ENCODE measurements around the gene UMAD1. TPM values are rescaled to one million over a fixed set of nuclear protein-coding genes. Genes with fewer than 3 reads are reported as not detected.
"Not testable (repeated sequence)": the region's sequence is repeated elsewhere in the genome, so short reads cannot be mapped to it uniquely, and the experiment has no call there.

UMAD1 gene
- total RNA-seq, 2 donors from 2014 or later: 21.9 to 26.3 TPM

- Histone ChIP-seq H3K4me3 (no peak overlapping the region), H3K4me1 (no peaks in the 10 kb centered on the region), H3K36me3 (no peaks in the 10 kb centered on the region), H3K27ac (no peak overlapping the region), H3K9me3 (no peaks in the 10 kb centered on the region), H3K27me3 (no peaks in the 10 kb centered on the region), H3K9ac (ENCODE audit: low read depth in 2 of 2, low read length in 2 of 2) (no peak overlapping the region)
- intact Hi-C loops (cut with DNase I): loop anchor here (10.0 kb wide), 1 partner anchor 554 kb away; no protein-coding TSS in a partner anchor
- no peak for TF ChIP-seq CTCF (IDR thresholded peaks at IDR 0.05)
- no peak for DNase-seq
Observed at GRCh38 chr7:7670490-7670889, 29.9 kb downstream of the UMAD1 start.

- Histone ChIP-seq H3K27me3 (no peaks in the 10 kb centered on the region), H3K4me3 (no peak overlapping the region), H3K9me3 (no peaks in the 10 kb centered on the region), H3K9ac (ENCODE audit: low read depth in 2 of 2, low read length in 2 of 2) (no peak overlapping the region), H3K4me1 (no peaks in the 10 kb centered on the region), H3K27ac (no peak overlapping the region), H3K36me3 (no peaks in the 10 kb centered on the region)
- TF ChIP-seq CTCF (IDR thresholded peaks at IDR 0.05): no peak
- intact Hi-C loops (cut with DNase I): loop anchor here (10.0 kb wide), 1 partner anchor 553 kb away; no protein-coding TSS in a partner anchor
- DNase-seq: no peak
Observed at GRCh38 chr7:7671361-7671760, 30.8 kb downstream of the UMAD1 start.

GRCh38 chr7:7672545-7673239 is 32.1 kb downstream of the UMAD1 start:
- no peak for DNase-seq

GRCh38 chr7:7673240-7673550 is 32.6 kb downstream of the UMAD1 start:
- Histone ChIP-seq H3K27me3 (no peaks in the 10 kb centered on the region), H3K9me3 (no peaks in the 10 kb centered on the region), H3K27ac (no peak overlapping the region), H3K9ac (ENCODE audit: low read depth in 2 of 2, low read length in 2 of 2) (no peak overlapping the region), H3K36me3 (no peaks in the 10 kb centered on the region), H3K4me3 (no peak overlapping the region), H3K4me1 (no peaks in the 10 kb centered on the region)
- intact Hi-C loops (cut with DNase I): loop anchor here (10.0 kb wide), 1 partner anchor 552 kb away; no protein-coding TSS in a partner anchor
- DNase-seq: no peak
- no peak for TF ChIP-seq CTCF (IDR thresholded peaks at IDR 0.05)

More at GRCh38 chr7:7672545-7673239, 32.1 kb downstream of the UMAD1 start:
- H3K27me3 ChIP-seq: no peaks in the 10 kb centered on the region
- no peak for TF ChIP-seq CTCF (IDR thresholded peaks at IDR 0.05)
- no peaks in the 10 kb centered on the region for H3K4me1 ChIP-seq
- no peak overlapping the region for H3K27ac ChIP-seq
- H3K36me3 ChIP-seq: no peaks in the 10 kb centered on the region
- no peaks in the 10 kb centered on the region for H3K9me3 ChIP-seq
- intact Hi-C loops (cut with DNase I): loop anchor here (10.0 kb wide), 1 partner anchor 552 kb away; no protein-coding TSS in a partner anchor
- H3K9ac ChIP-seq (ENCODE audit: low read depth in 2 of 2, low read length in 2 of 2): no peak overlapping the region
- no peak overlapping the region for H3K4me3 ChIP-seq

GRCh38 chr7:7675686-7676085 is 35.1 kb downstream of the UMAD1 start:
- no peak for DNase-seq
- Histone ChIP-seq H3K9me3 (no peaks in the 10 kb centered on the region), H3K9ac (ENCODE audit: low read depth in 2 of 2, low read length in 2 of 2) (no peak overlapping the region), H3K36me3 (no peaks in the 10 kb centered on the region), H3K4me1 (no peaks in the 10 kb centered on the region), H3K4me3 (no peak overlapping the region), H3K27me3 (no peaks in the 10 kb centered on the region), H3K27ac (no peak overlapping the region)
- intact Hi-C loops (cut with DNase I): loop anchor here (10.0 kb wide), 1 partner anchor 549 kb away; no protein-coding TSS in a partner anchor
- no peak for TF ChIP-seq CTCF (IDR thresholded peaks at IDR 0.05)

GRCh38 chr7:7679640-7680039 is 39.1 kb downstream of the UMAD1 start:
- H3K4me3 ChIP-seq; H3K36me3 ChIP-seq; H3K9me3 ChIP-seq; H3K27me3 ChIP-seq; H3K4me1 ChIP-seq; H3K9ac ChIP-seq (ENCODE audit: low read depth in 2 of 2, low read length in 2 of 2); DNase-seq; H3K27ac ChIP-seq: not testable (repeated sequence)
- intact Hi-C loops (cut with DNase I): loop anchor here (5.0 to 10.0 kb wide), 3 partner anchors 83 to 545 kb away; no protein-coding TSS in a partner anchor
